Ovary (tissue), 3 donors: ENCODE results near the gene SFXN5.

Source experiments
- CTCF ChIP-seq, 3 donors: fragments of 450-650 bp in 2 of 3; fragments of 200-600 bp in 1 of 3; IDR thresholded peaks; one replicate each; pipeline versions ENCODE4 v1.5.1 to v1.8.0; 2016 to 2022; ENCODE audit warnings: antibody characterized with exemption in 3 of 3, mild to moderate bottlenecking in 1 of 3
- POLR2A ChIP-seq: fragments of 450-650 bp; IDR thresholded peaks from one replicate; pipeline ENCODE4 v1.6.1; 2017; ENCODE audit warnings: antibody characterized with exemption, mild to moderate bottlenecking, moderate library complexity
- donor health status: DM: no; HTN: no; CAD: no.

- TF ChIP-seq CTCF (IDR thresholded peaks at IDR 0.05) (no peak), POLR2A (no peak)
Measured at GRCh38 chr2:73009177-73009839, 62.2 kb downstream of the SFXN5 start.
